GM12878 (cell line): ENCODE measurements around the gene APCDD1L. TPM values are rescaled to one million over a fixed set of nuclear protein-coding genes. Genes with fewer than 3 reads are reported as not detected.

Experiments used
- ATAC-seq: fragments of 200-7000 bp; cut with Tn5 transposase; 3 replicates; pipeline ENCODE4 v1.9.1; 2020; ENCODE audit warnings: mild to moderate bottlenecking, moderate library complexity
- BruUV-seq: library from RNA; stranded (reverse); fragments of 400-500 nt; replicated peaks from 2 replicates; lab custom pipeline; 2021; lab: Mats Ljungman, UMichigan
- CTCF ChIA-PET: fragments of 300-600 bp; sonication (Branson Sonifier 250); formaldehyde crosslinking; extraction: SDS; loops from one replicate; lab custom pipeline; 2021; ENCODE audit warnings: inconsistent platforms; lab: Yijun Ruan, JAX
- POLR2A ChIA-PET: fragments of 350-600 bp; formaldehyde crosslinking; extraction: SDS; loops from one replicate; lab custom pipeline; 2021; ENCODE audit warnings: inconsistent platforms; lab: Charles Lee
- RAD21 ChIA-PET: fragments of 300-600 bp; sonication (Branson Sonifier 250); formaldehyde crosslinking; loops from one replicate; lab custom pipeline; 2023; ENCODE audit warnings: antibody characterized with exemption; ENCODE audit not compliant: unreplicated experiment; lab: Charles Lee
- SMC1A ChIA-PET: fragments of 300-600 bp; sonication (Branson Sonifier 250); formaldehyde crosslinking; loops from one replicate; lab custom pipeline; 2023; ENCODE audit not compliant: unreplicated experiment, uncharacterized antibody; lab: Charles Lee
- DNase-seq: peaks from one replicate; pipeline ENCODE4 v3.0.0-alpha.2; 2011; ENCODE audit warnings: low read depth, low spot score
- FAIRE-seq: peaks from 3 replicates; lab custom pipeline; 2011; peaks lifted over from hg19 to GRCh38; lab: Jason Lieb, UNC
- H2AFZ ChIP-seq: 2 replicates; pipeline ENCODE4 v1.6.0; 2011; ENCODE audit warnings: low read depth, low read length, control low read depth; ENCODE audit not compliant: control insufficient read depth
- H3K27ac ChIP-seq: 2 replicates; pipeline ENCODE4 v1.5.1; 2011; ENCODE audit warnings: control low read depth; ENCODE audit not compliant: control insufficient read depth, insufficient read depth
- H3K27me3 ChIP-seq, 2 experiments: replicated peaks in 1 of 2; 2 replicates each; pipeline versions ENCODE4 v1.6.0 to v1.6.1; 2011; ENCODE audit warnings: low read length in 1 of 2; ENCODE audit not compliant: control insufficient read depth in 2 of 2, insufficient read depth in 2 of 2
- H3K36me3 ChIP-seq, 2 experiments: 2 replicates each; pipeline ENCODE4 v1.5.1; 2011; ENCODE audit warnings: low read length in 1 of 2; ENCODE audit not compliant: control insufficient read depth in 2 of 2, insufficient read depth in 2 of 2
- H3K4me1 ChIP-seq: 2 replicates; pipeline ENCODE4 v1.6.1; 2011; ENCODE audit warnings: mild to moderate bottlenecking, low read length, moderate library complexity, mixed read lengths; ENCODE audit not compliant: control insufficient read depth, insufficient read depth
- H3K4me2 ChIP-seq: 2 replicates; pipeline ENCODE4 v1.6.0; 2011; ENCODE audit warnings: control low read depth; ENCODE audit not compliant: control insufficient read depth, insufficient read depth
- H3K4me3 ChIP-seq: fragments of 200-600 bp; sonication (generic); 2 replicates; pipeline ENCODE4 v1.5.1; 2016
- H3K79me2 ChIP-seq: 2 replicates; pipeline ENCODE4 v1.6.0; 2011; ENCODE audit warnings: low read length; ENCODE audit not compliant: control insufficient read depth, insufficient read depth
- H3K9ac ChIP-seq: 2 replicates; pipeline ENCODE4 v1.8.0; 2011; ENCODE audit warnings: low read length, control low read depth, mixed read lengths; ENCODE audit not compliant: control insufficient read depth, insufficient read depth
- H3K9me3 ChIP-seq: replicated peaks from 3 replicates; pipeline ENCODE4 v1.5.1; 2011; ENCODE audit warnings: mild to moderate bottlenecking, low read length; ENCODE audit not compliant: control insufficient read depth, insufficient read depth
- H4K20me1 ChIP-seq: 2 replicates; pipeline ENCODE4 v1.6.0; 2011; ENCODE audit not compliant: control insufficient read depth, insufficient read depth
- CTCF ChIP-seq, 3 experiments: IDR thresholded peaks in 2 of 3; conservative IDR thresholded peaks in 1 of 3; 2 replicates each; pipeline ENCODE4 v1.5.1; 2011; ENCODE audit warnings: low read depth in 3 of 3, low read length in 3 of 3, mild to moderate bottlenecking in 3 of 3, control low read depth in 2 of 3, moderate library complexity in 2 of 3, inconsistent platforms in 1 of 3, mixed read lengths in 1 of 3; ENCODE audit not compliant: control insufficient read depth in 2 of 3, insufficient read depth in 1 of 3; ENCODE audit errors: extremely low read depth in 1 of 3
- CUX1 ChIP-seq: IDR thresholded peaks from 2 replicates; pipeline ENCODE4 v1.6.1; 2012; ENCODE audit warnings: improper control_type of control experiment, low read depth, low read length; ENCODE audit not compliant: insufficient replicate concordance
- KLF5 ChIP-seq: fragments of 450-650 bp; IDR thresholded peaks from 2 replicates; pipeline ENCODE4 v1.6.1; 2014; ENCODE audit warnings: mild to moderate bottlenecking; ENCODE audit not compliant: partially characterized antibody
- POLR2AphosphoS5 ChIP-seq: IDR thresholded peaks from 2 replicates; pipeline ENCODE4 v1.6.1; 2011; ENCODE audit warnings: mild to moderate bottlenecking, low read length, inconsistent platforms
- SMAD1 ChIP-seq: fragments of 450-650 bp; IDR thresholded peaks from 2 replicates; pipeline ENCODE4 v1.6.1; 2018; ENCODE audit warnings: mild to moderate bottlenecking, low read depth; ENCODE audit not compliant: partially characterized antibody
- WRNIP1 ChIP-seq: IDR thresholded peaks from 2 replicates; pipeline ENCODE4 v1.6.1; 2011; ENCODE audit warnings: low read depth, low read length, improper control_type of control experiment, borderline replicate concordance
- YY1 ChIP-seq: IDR thresholded peaks from 2 replicates; pipeline ENCODE4 v1.6.1; 2011; ENCODE audit warnings: low read depth, mild to moderate bottlenecking, low read length
- ZBED1 ChIP-seq: IDR thresholded peaks from 2 replicates; pipeline ENCODE4 v1.6.1; 2016; ENCODE audit warnings: borderline replicate concordance
- WGBS: methylation state at CpG from one replicate; pipeline ENCODE4 v1.1.6; 2016; ENCODE audit warnings: low lambda C conversion rate; ENCODE audit not compliant: insufficient replicate concordance, insufficient coverage; ENCODE audit errors: missing lambda C conversion rate; 5-methylcytosine and 5-hydroxymethylcytosine counted together
- in situ Hi-C: fragments of 300-500 bp; cut with MboI; formaldehyde crosslinking; loops from 9 replicates; pipeline ENCODE4 v1.14.3; 2018; ENCODE audit warnings: mixed read lengths
- intact Hi-C: fragments of 100-400 bp; cut with micrococcal nuclease; formaldehyde crosslinking; loops from one replicate; pipeline ENCODE4 v1.14.2; 2022; ENCODE audit not compliant: unreplicated experiment
- polyA plus RNA-seq, 11 experiments: library from polyadenylated mRNA; depleted of rRNA in 4 of 11; unstranded in 6 of 11; stranded (reverse) in 5 of 11; fragments of >200 nt; fragmentation: Nextera tagmentation in 4 of 11; fragmentation: Illumina TruSeq in 1 of 11; extraction: Ambion mirVana in 4 of 11; extraction: Trizol in 1 of 11; gene quantifications; 1 replicate in 1 of 11; 2 replicates in 10 of 11; pipeline versions ENCODE4 v1.2.1 to v1.2.3, GENCODE V29; 2011 to 2016; ENCODE audit warnings: inconsistent platforms in 2 of 11, missing spikeins in 2 of 11, low read depth in 1 of 11
- total RNA-seq, 4 experiments: library from RNA; depleted of rRNA in 3 of 4; stranded (reverse); fragments of >200 nt in 3 of 4; fragmentation: Illumina TruSeq in 1 of 4; extraction: Trizol in 1 of 4; gene quantifications; 2 replicates each; pipeline versions ENCODE4 v1.2.1 to v1.2.3, GENCODE V29; 2013 to 2021
- TF ChIP-seq, protein P1 (sequence below): fragments of 450-650 bp; conservative IDR thresholded peaks from 2 replicates; pipeline ENCODE4 v1.6.1; 2017; ENCODE audit warnings: mild to moderate bottlenecking, moderate library complexity

Gene APCDD1L
- total and polyA plus RNA-seq, 10 of the 15 experiments (the other 5 are each of a cell fraction or from before 2014, with no cell fraction given): 0.14 to 0.50 TPM; not detected in 8

DNA sequence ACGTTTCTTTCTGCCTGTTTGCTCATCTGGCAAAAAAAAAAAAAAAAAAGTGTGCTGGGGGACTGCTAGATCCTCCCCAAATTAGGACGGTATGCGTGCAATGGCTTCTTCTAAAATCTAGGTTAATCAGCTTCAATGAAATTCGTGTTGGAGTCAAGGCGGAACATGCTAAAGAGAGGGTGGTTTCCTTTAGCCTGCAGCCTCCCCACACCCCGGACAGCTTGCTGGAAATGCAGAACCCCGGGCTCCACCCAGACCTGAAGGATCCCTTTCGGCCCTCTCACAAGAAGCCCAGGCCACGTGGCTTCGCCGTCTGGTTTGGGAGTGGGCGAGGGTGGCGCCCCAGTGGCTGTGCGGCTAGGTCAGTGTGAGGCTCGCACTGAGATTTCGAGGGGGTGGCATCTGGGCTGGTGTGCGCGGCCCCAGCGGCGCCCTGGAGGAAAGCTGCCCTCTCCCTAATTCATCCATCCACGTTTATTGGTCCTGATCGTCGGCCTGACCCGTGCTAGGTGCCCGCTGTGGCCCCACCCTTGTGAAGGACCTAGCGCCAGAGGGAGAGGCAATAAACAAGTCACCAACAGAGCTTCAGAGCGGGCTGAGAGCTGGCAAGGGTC lies 49.0 kb downstream of the APCDD1L start:
- DNase-seq: no peak
- no peak for TF ChIP-seq CUX1
- no peak for TF ChIP-seq WRNIP1
- TF ChIP-seq KLF5: no peak
- no peak for TF ChIP-seq YY1
- no peak for TF ChIP-seq CTCF (IDR thresholded peaks at IDR 0.05 in 2 of 3, conservative IDR thresholded peaks at IDR 0.05 in 1 of 3; ENCODE audit: control insufficient read depth in 2 of 3, extremely low read depth in 1 of 3, insufficient read depth in 1 of 3, low read depth in 3 of 3, low read length in 3 of 3)
- TF ChIP-seq, protein P1, sequence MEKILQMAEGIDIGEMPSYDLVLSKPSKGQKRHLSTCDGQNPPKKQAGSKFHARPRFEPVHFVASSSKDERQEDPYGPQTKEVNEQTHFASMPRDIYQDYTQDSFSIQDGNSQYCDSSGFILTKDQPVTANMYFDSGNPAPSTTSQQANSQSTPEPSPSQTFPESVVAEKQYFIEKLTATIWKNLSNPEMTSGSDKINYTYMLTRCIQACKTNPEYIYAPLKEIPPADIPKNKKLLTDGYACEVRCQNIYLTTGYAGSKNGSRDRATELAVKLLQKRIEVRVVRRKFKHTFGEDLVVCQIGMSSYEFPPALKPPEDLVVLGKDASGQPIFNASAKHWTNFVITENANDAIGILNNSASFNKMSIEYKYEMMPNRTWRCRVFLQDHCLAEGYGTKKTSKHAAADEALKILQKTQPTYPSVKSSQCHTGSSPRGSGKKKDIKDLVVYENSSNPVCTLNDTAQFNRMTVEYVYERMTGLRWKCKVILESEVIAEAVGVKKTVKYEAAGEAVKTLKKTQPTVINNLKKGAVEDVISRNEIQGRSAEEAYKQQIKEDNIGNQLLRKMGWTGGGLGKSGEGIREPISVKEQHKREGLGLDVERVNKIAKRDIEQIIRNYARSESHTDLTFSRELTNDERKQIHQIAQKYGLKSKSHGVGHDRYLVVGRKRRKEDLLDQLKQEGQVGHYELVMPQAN: no peak
- TF ChIP-seq SMAD1: no peak
- no peak for TF ChIP-seq ZBED1
- no peak for TF ChIP-seq POLR2AphosphoS5
- TF ChIP-seq, all 136 proteins: peak for 0
- H3K9me3 ChIP-seq: no peaks in the 10 kb centered on the region
- ChIA-PET POLR2A (no interaction called here), RAD21 (interaction anchor here (0.6 kb wide), 2 partner anchors 83 to 118 kb away, joined by 3 to 4 read pairs; no protein-coding TSS in a partner anchor), SMC1A (interaction anchor here (0.5 to 0.6 kb wide), 2 partner anchors 46 to 940 kb away, joined by 3 read pairs; no protein-coding TSS in a partner anchor), CTCF (interaction anchor here (0.5 to 0.6 kb wide), 2 partner anchors 45 to 277 kb away, joined by 3 read pairs; no protein-coding TSS in a partner anchor)
- no peaks in the 10 kb centered on the region for H3K4me1 ChIP-seq
- 90% methylated on average over 26 of the region's 27 CpGs for WGBS
- intact Hi-C loops (no loop called here), in situ Hi-C loops (loop anchor here (25.0 kb wide), 1 partner anchor 171 kb away; no protein-coding TSS in a partner anchor)
- BruUV-seq: no TSS peak
- no peak overlapping the region for H3K4me3 ChIP-seq
- no peak overlapping the region for H3K27ac ChIP-seq
- no peak for FAIRE-seq
- H3K4me2 ChIP-seq: no peak overlapping the region
- no peaks in the 10 kb centered on the region for H3K36me3 ChIP-seq
- no peak overlapping the region for H3K9ac ChIP-seq
- H4K20me1 ChIP-seq: no peaks in the 10 kb centered on the region
- no peaks in the 10 kb centered on the region for H3K79me2 ChIP-seq
- ATAC-seq: no peak
- no peak overlapping the region for H2AFZ ChIP-seq
- no peaks in the 10 kb centered on the region for H3K27me3 ChIP-seq
